ENCODE results near the gene DNAJB12.
"Not testable (repeated sequence)": the region's sequence is repeated elsewhere in the genome, so short reads cannot be mapped to it uniquely, and the experiment has no call there.

DNAJB12 gene

GRCh38 chr10:72353028-72353964 lies 1.4 kb downstream of the DNAJB12 start:
- no peak for DNase-seq (ENCODE audit: low read depth, low spot score)
- H3K27me3 ChIP-seq (ENCODE audit: insufficient read depth, insufficient read length), result no peaks in the 10 kb centered on the region
- no peaks in the 10 kb centered on the region for H3K9me3 ChIP-seq (ENCODE audit: insufficient read depth, low read length)
- peaks cover 41% of the 10 kb centered on the region for H3K36me3 ChIP-seq (ENCODE audit: insufficient read depth, insufficient read length, low read length)
- peaks cover 7% of the 10 kb centered on the region for H3K4me1 ChIP-seq (ENCODE audit: insufficient read depth, insufficient read length)
- H3K9ac ChIP-seq (ENCODE audit: insufficient read length, low read depth), result peak overlapping the region; percentile 99
- TF ChIP-seq ZNF274 (IDR thresholded peaks at IDR 0.05; ENCODE audit: low read depth, low read length) (no peak), YY1 (IDR thresholded peaks at IDR 0.05; ENCODE audit: insufficient read depth, insufficient read length) (no peak), SUZ12 (IDR thresholded peaks at IDR 0.05; ENCODE audit: extremely low read depth, insufficient read depth, insufficient read length) (no peak)
- peak overlapping the region; percentile 92 for H3K4me3 ChIP-seq (ENCODE audit: insufficient read length, low read depth)

DNA sequence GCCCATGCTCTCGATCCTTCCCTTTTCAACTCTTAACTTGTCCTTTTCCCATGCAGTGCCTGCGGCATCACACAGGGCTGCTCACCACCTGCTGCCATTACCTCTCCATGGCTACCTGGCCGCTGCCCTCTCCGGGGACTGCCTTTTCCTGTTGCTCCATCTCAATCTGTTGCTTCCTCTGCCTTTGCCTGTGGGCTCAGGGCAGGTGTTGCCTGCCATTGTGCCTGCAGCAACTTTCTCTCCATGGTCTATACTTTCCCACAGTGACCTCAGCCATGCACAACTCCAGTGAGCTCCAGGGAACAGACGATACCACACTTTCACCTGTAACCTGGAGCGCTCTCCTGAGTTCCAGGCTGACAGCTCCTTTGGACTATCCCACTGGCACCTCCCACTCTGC lies 3.2 kb downstream of the DNAJB12 start:
- no peak for DNase-seq (ENCODE audit: low read depth, low spot score)
- Histone ChIP-seq H3K4me1 (ENCODE audit: insufficient read depth, insufficient read length) (peaks cover 7% of the 10 kb centered on the region), H3K9me3 (ENCODE audit: insufficient read depth, low read length) (no peaks in the 10 kb centered on the region), H3K27me3 (ENCODE audit: insufficient read depth, insufficient read length) (no peaks in the 10 kb centered on the region), H3K36me3 (ENCODE audit: insufficient read depth, insufficient read length, low read length) (peaks cover 43% of the 10 kb centered on the region), H3K9ac (ENCODE audit: insufficient read length, low read depth) (no peak overlapping the region), H3K4me3 (ENCODE audit: insufficient read length, low read depth) (no peak overlapping the region)
- no peak for TF ChIP-seq YY1 (IDR thresholded peaks at IDR 0.05; ENCODE audit: insufficient read depth, insufficient read length)

DNA sequence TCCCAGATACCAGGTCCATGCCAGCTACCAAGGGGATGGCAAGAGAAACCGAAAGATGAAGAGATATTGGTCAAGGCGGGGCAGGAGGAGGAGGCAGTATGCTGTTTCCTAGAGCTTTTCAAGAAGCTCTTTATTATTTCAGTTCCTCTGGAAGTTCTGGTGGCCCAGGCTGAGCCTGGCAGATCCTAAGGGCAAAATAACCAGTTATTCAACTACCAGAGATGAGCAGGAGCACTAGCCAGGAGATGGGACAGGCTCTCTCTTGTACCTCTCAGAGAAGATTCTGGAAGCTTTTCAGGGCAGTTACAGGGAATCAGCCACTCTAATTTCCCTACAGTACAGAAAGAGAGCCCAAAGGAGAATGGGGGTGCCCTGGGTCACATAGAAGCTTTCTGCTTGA lies 5.3 kb downstream of the DNAJB12 start:
- H3K9ac ChIP-seq (ENCODE audit: insufficient read length, low read depth), result no peak overlapping the region
- no peak overlapping the region for H3K4me3 ChIP-seq (ENCODE audit: insufficient read length, low read depth)
- peaks cover 50% of the 10 kb centered on the region for H3K36me3 ChIP-seq (ENCODE audit: insufficient read depth, insufficient read length, low read length)
- no peak for TF ChIP-seq YY1 (IDR thresholded peaks at IDR 0.05; ENCODE audit: insufficient read depth, insufficient read length)
- TF ChIP-seq ZNF274 (IDR thresholded peaks at IDR 0.05; ENCODE audit: low read depth, low read length), result no peak
- no peaks in the 10 kb centered on the region for H3K27me3 ChIP-seq (ENCODE audit: insufficient read depth, insufficient read length)
- no peaks in the 10 kb centered on the region for H3K9me3 ChIP-seq (ENCODE audit: insufficient read depth, low read length)
- no peak for DNase-seq (ENCODE audit: low read depth, low spot score)
- peaks cover 7% of the 10 kb centered on the region for H3K4me1 ChIP-seq (ENCODE audit: insufficient read depth, insufficient read length)

- Histone ChIP-seq H3K9me3 (ENCODE audit: insufficient read depth, low read length) (no peaks in the 10 kb centered on the region), H3K4me1 (ENCODE audit: insufficient read depth, insufficient read length) (peaks cover 7% of the 10 kb centered on the region), H3K4me3 (ENCODE audit: insufficient read length, low read depth) (no peak overlapping the region), H3K27me3 (ENCODE audit: insufficient read depth, insufficient read length) (no peaks in the 10 kb centered on the region), H3K9ac (ENCODE audit: insufficient read length, low read depth) (no peak overlapping the region), H3K36me3 (ENCODE audit: insufficient read depth, insufficient read length, low read length) (peaks cover 48% of the 10 kb centered on the region)
- TF ChIP-seq SUZ12 (IDR thresholded peaks at IDR 0.05; ENCODE audit: extremely low read depth, insufficient read depth, insufficient read length), result no peak
- TF ChIP-seq ZNF274 (IDR thresholded peaks at IDR 0.05; ENCODE audit: low read depth, low read length), result no peak
- TF ChIP-seq YY1 (IDR thresholded peaks at IDR 0.05; ENCODE audit: insufficient read depth, insufficient read length), result no peak
- DNase-seq (ENCODE audit: low read depth, low spot score), result no peak
Measured at GRCh38 chr10:72348282-72348681, 6.4 kb downstream of the DNAJB12 start.

- not testable (repeated sequence) for H3K9ac ChIP-seq (ENCODE audit: insufficient read length, low read depth); H3K27me3 ChIP-seq (ENCODE audit: insufficient read depth, insufficient read length); H3K9me3 ChIP-seq (ENCODE audit: insufficient read depth, low read length); DNase-seq (ENCODE audit: low read depth, low spot score); H3K4me3 ChIP-seq (ENCODE audit: insufficient read length, low read depth); H3K4me1 ChIP-seq (ENCODE audit: insufficient read depth, insufficient read length)
- peaks cover 48% of the 10 kb centered on the region for H3K36me3 ChIP-seq (ENCODE audit: insufficient read depth, insufficient read length, low read length)
Measured at GRCh38 chr10:72346117-72346516, 8.6 kb downstream of the DNAJB12 start.

GRCh38 chr10:72344932-72345331 lies 9.8 kb downstream of the DNAJB12 start:
- no peak for DNase-seq (ENCODE audit: low read depth, low spot score)
- Histone ChIP-seq H3K27me3 (ENCODE audit: insufficient read depth, insufficient read length) (no peaks in the 10 kb centered on the region), H3K4me1 (ENCODE audit: insufficient read depth, insufficient read length) (peaks cover 5% of the 10 kb centered on the region), H3K9ac (ENCODE audit: insufficient read length, low read depth) (no peak overlapping the region), H3K36me3 (ENCODE audit: insufficient read depth, insufficient read length, low read length) (peaks cover 45% of the 10 kb centered on the region), H3K9me3 (ENCODE audit: insufficient read depth, low read length) (no peaks in the 10 kb centered on the region), H3K4me3 (ENCODE audit: insufficient read length, low read depth) (no peak overlapping the region)
- TF ChIP-seq ZNF274 (IDR thresholded peaks at IDR 0.05; ENCODE audit: low read depth, low read length), result no peak
- no peak for TF ChIP-seq SUZ12 (IDR thresholded peaks at IDR 0.05; ENCODE audit: extremely low read depth, insufficient read depth, insufficient read length)
- no peak for TF ChIP-seq YY1 (IDR thresholded peaks at IDR 0.05; ENCODE audit: insufficient read depth, insufficient read length)

- no peak overlapping the region for H3K9ac ChIP-seq (ENCODE audit: insufficient read length, low read depth)
- no peak for DNase-seq (ENCODE audit: low read depth, low spot score)
- H3K9me3 ChIP-seq (ENCODE audit: insufficient read depth, low read length), result no peaks in the 10 kb centered on the region
- no peaks in the 10 kb centered on the region for H3K27me3 ChIP-seq (ENCODE audit: insufficient read depth, insufficient read length)
- TF ChIP-seq YY1 (IDR thresholded peaks at IDR 0.05; ENCODE audit: insufficient read depth, insufficient read length) (no peak), ZNF274 (IDR thresholded peaks at IDR 0.05; ENCODE audit: low read depth, low read length) (no peak), SUZ12 (IDR thresholded peaks at IDR 0.05; ENCODE audit: extremely low read depth, insufficient read depth, insufficient read length) (no peak)
- H3K36me3 ChIP-seq (ENCODE audit: insufficient read depth, insufficient read length, low read length), result peaks cover 45% of the 10 kb centered on the region
- H3K4me1 ChIP-seq (ENCODE audit: insufficient read depth, insufficient read length), result peaks cover 5% of the 10 kb centered on the region
- H3K4me3 ChIP-seq (ENCODE audit: insufficient read length, low read depth), result no peak overlapping the region
Measured at GRCh38 chr10:72342911-72343310, 11.8 kb downstream of the DNAJB12 start.
